Stimulated activated CD4-positive, alpha-beta T cell treated with anti-CD3 and anti-CD28 coated beads, Interleukin-1b, Interleukin-23, amount 100 ng/mL, for 24 hours (primary cell): ENCODE results near the gene DDX47.
"Not testable (repeated sequence)": the region's sequence is repeated elsewhere in the genome, so short reads cannot be mapped to it uniquely, and the experiment has no call there.

ENCODE experiments used
- DNase-seq, 4 experiments: peaks; one replicate each; pipeline ENCODE4 v3.0.0-alpha.2; 2020; ENCODE audit warnings: low read depth in 4 of 4, low spot score in 1 of 4

The DDX47 gene

DNA sequence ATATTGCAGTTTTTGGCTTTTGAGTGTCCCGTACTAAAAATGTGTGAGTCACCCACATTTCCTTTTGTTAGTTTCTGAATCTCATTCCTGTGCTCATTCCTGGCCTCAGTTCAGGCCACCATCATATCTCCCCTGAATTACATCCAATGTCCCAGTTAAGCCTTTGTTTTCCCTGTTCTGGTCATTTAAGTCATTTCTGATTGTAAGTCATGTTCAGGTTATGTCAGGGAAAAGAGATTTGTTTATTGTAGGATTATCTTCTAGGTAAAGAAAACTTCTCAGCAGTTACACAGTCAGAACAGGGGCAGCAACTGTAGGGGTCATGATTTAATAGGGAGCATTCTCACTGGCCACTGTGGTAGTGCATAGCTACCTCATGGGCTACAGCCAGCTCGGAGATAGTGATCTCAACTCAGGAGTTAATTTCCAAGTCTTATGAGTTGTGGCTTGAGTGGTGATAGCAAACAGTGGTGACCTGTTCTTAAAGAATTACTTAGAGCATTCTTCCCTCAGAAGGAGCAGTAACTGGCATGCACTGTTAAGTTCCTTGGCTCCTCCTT lies 6.7 kb downstream of the DDX47 start:
- no peak for DNase-seq

DNA sequence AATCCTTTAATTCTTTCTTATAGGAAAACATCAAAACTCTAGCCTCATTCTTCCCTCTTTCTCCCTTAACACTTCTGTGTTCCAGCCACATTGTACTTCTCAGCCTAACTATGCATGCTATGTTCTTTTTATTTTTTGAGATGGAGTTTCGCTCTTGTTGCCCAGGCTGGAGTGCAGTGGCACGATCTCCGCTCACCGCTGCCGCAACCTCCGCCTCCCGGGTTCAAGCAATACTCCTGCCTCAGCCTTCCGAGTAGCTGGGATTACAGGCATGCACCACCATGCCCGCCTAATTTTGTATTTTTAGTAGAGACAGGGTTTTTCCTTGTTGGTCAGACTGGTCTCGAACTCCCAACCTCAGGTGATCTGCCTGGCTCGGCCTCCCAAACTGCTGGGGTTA lies 7.2 kb downstream of the DDX47 start:
- DNase-seq = not testable (repeated sequence)

DNA sequence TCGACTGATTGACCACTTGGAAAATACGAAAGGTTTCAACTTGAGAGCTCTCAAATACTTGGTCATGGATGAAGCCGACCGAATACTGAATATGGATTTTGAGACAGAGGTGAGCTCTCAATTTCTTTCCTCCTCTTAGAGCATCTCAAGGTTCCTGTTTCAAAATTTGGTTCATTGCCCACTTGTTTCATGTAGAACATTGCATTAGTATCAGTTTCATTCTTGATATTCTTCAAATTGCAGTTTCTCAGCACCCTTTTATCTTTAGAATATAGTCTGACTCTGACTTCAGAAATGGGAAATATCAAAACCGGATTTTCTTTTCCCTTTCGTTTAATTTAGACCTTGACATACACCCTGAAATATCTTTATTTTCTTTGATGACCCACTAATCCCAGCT lies 8.8 kb downstream of the DDX47 start:
- DNase-seq = no peak

- no peak for DNase-seq
Observed at GRCh38 chr12:12822886-12823285, 9.7 kb downstream of the DDX47 start.

GRCh38 chr12:12823300-12823699 lies 10.2 kb downstream of the DDX47 start:
- no peak for DNase-seq

DNA sequence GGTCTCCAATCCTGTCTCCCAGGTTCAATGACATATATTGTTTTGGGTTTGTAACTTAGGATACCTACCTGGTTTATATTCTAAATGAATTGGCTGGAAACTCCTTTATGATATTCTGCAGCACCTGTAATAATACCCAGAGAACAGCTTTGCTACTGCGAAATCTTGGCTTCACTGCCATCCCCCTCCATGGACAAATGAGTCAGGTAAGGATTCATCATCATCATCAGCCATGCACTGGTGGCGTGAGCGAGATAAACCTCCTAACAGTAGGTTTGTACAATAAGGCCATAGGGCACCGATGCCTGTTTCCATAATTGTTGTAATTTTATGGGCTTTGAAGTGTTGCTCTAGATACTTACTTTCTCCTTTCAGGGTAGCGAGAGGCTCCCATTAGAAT lies 10.7 kb downstream of the DDX47 start:
- DNase-seq = no peak

DNA sequence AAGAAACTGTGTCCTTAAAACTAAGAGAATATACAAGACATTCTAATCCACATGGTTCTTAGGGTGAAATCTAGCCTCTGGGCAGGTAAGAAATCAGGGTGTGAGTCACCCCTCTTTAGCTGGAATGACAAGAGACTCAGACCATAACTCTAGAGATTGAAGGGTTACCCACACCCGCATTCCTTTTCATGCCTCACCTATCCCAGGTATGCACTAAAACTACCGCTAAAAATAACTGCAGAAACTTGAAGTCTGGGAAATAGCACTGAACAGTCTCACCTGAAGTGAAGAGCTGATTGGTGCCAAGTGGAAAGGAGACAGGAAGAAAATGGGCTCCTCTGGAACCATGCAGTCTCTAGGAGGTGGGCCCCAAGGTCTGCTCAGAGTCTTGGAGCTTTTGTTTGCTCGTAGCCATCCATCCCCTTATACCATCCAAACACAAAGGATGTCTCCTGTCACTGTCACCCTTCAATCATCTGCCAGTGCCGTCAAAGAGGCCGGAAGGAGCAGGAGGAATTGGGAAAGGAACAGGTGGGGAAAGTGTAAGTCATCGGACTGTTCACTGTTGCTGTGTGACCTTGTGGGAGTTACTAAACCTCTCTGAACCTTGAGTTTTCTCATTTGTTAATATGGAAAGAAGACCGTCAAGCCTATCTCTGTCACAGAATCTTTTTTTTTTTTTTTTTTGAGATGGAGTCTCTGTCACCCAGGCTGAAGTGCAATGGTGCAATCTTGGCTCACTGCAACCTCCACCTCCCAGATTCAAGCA lies 22.4 kb downstream of the DDX47 start:
- DNase-seq = no peak

- DNase-seq = no peak
Observed at GRCh38 chr12:12836571-12836970, 23.4 kb downstream of the DDX47 start.

GRCh38 chr12:12837025-12837812 lies 24.1 kb downstream of the DDX47 start:
- DNase-seq = peak in 3 of 4 experiments; percentile 21 to 49 (median 27)

DNA sequence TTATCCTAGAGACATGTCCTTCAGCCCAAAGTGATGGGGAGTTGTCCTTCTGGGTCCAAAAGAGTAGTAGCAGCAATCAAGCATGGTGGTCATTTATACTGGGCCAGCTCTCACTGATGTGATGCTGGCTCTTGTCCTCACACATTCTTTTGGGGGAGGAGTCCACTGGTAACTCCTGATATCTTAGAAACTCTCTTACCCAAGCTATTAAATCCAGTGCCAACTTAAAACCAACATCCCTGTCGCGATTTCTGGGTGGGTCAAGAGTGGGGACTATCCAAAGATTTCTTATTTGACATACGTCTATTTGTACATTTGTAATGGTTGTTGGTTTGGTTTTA lies 24.6 kb downstream of the DDX47 start:
- no peak for DNase-seq

DNA sequence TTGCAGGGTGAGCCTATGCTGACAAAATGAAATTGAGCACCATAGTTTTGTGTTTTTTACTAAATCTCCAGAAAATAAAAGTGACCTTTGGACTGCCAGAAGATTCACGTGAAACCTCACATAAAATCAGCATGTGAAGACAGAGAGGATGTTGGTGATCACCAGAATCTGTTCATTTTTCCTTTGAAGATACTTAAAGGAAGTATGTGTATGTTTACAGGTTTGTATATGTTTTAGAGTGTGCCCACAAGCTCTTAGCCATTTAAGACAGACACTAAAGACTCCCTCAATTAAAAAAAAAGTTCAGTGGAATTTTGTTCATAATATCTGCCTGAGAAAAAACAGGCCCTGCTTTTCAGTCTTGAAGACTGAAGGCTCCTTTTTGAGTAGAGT lies 25.9 kb downstream of the DDX47 start:
- no peak for DNase-seq

GRCh38 chr12:12839439-12839838 lies 26.3 kb downstream of the DDX47 start:
- DNase-seq = not testable (repeated sequence)

- DNase-seq = no peak
Observed at GRCh38 chr12:12839873-12840579, 26.9 kb downstream of the DDX47 start.

GRCh38 chr12:12840580-12840899 lies 27.4 kb downstream of the DDX47 start:
- DNase-seq = no peak

DNA sequence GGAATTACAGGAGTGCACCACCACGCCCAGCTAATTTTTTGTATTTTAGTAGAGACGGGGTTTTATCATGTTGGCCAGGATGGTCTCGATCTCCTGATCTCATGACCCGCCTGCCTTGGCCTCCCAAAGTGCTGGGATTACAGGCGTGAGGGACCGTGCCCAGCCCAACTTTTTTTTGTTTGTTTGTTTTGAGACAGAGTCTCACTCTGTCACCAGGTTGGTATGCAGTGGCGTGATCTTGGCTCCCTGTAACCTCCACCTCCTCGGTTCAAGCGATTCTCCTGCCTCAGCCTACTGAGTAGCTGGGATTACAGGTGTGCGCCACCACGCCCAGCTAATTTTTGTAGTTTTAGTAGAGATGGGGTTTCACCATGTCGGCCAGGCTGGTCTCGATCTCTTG lies 28.3 kb downstream of the DDX47 start:
- not testable (repeated sequence) for DNase-seq

DNA sequence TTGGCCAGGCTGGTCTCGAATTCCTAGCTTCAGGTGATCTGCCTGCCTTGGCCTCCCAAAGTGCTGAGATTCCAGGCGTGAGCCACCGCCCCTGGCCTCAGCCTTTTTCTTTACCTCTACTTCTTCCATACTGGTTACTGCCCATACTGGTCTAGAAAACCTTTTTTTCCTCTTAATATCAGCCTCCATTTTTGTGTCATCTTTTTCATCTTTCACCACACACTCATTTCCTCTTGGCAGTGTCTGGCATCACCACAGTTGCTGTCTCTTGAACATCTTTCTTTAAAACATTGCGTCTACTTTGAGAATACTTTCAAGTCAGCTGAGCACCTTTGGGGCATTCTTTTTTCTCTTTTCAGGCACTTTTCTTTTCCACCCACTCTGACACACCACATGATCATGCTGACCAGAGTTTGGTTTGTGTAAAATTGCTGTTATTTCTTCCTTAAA lies 32.7 kb downstream of the DDX47 start:
- DNase-seq = no peak

GRCh38 chr12:12846780-12847179 lies 33.6 kb downstream of the DDX47 start:
- DNase-seq = not testable (repeated sequence)

DNA sequence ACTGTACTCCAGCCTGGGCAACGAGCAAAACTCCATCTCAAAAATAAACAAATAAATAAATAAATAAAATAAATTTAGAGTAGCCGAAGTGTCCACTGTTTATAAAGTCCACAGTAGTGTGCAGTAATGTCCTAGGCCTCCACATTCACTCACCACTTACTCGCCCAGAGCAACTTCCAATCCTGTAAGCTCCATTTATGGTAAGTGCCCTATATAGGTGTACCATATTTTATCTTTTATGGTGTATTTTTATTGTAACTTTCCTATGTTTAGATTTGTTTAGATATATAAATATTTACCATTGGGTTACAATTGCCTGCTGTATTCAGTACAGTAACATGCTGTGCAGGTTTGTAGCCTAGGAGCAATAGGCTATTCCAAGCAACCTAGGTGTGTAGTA lies 40.3 kb downstream of the DDX47 start:
- DNase-seq = no peak

DNA sequence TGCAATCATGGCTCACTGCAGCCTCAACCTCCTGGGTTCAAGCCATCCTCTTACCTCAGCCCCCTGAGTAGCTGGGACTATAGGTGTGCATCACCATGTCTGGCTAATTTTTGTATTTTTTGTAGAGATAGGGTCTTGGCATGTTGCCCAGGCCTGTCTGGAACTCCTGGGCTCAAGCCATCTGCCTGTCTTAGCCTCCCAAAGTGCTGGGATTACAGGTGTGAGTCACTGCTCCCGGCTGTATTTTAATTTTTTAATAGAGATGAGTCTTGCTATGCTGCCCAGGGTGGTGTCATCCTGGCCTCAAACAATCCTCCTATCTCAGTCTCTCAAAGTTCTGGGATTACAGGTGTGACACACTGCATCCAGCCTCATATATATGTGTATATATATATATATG lies 46.5 kb downstream of the DDX47 start:
- no peak for DNase-seq

DNA sequence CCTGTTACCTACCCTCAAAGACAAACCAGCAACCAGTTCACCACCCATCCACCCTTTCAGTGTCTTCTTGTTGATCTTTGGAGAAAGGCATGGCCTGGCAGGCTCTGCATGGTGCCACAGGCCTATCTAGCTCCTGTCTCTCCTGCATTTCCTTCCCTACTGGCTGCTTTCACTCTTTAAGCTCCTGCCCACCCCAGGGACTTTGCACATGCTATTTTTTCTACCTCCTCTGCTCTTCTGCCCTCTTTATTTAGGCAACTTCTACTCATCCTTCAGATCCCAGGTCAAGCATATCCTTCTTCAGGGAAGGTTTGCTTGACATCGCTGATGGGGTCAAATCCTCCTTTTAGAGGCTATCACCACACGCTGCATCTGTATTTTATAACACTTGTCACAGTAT lies 51.1 kb downstream of the DDX47 start:
- DNase-seq = no peak

DNA sequence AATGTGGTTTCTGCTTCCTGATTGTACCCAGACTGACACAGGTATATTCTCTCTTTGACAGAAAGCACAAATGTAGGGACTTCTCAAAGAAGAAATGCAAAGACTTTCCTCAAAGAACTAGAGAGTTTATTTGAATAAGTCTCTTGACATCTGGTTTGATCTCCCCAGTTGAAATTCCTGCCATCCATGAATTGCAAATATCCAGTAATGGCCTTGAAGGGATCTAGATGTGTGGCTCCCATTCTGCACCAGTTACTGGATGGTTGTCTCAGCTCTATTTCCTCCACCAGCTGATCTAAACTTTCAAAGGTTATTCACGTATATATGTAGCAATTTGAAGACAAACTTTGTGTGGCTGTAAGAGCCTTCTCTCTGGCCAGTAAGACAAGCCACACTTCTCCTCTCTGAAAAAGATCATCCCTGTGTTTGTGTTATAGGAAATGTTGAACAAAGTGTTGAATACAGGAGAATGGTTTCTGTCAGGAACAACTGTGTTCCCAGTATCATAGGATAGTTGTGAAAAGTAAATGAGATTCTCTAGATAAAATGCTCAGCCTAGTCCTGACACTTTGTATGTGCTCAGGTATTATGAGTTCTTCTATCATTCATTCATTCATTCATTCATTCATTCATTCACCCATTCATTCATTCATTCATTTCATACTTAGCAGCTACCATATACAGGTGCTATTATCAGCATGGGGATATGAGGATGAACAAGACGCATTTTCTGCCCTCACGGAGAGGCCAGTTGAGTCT lies 55.5 kb downstream of the DDX47 start:
- no peak for DNase-seq
